AG04449 (cell line): ENCODE measurements around the gene SIRT2.
"Not testable (repeated sequence)": the region's sequence is repeated elsewhere in the genome, so short reads cannot be mapped to it uniquely, and the experiment has no call there.

Source experiments
- CTCF ChIA-PET: fragments of 350-600 bp; formaldehyde crosslinking; extraction: SDS; loops from one replicate; lab custom pipeline; 2021; ENCODE audit warnings: antibody characterized with exemption; lab: Yijun Ruan, JAX
- POLR2A ChIA-PET: fragments of 400-600, 350-600 bp; formaldehyde crosslinking; extraction: SDS; loops from one replicate; lab custom pipeline; 2020; ENCODE audit warnings: antibody characterized with exemption, inconsistent platforms; lab: Yijun Ruan, JAX
- DNase-seq: peaks from one replicate; pipeline ENCODE4 v3.0.0-alpha.2; 2010; ENCODE audit warnings: low read depth, low spot score
- H3K4me3 ChIP-seq: 2 replicates; pipeline ENCODE4 v1.5.1; 2011; ENCODE audit warnings: low read depth, mild to moderate bottlenecking, control low read depth, low read length
- TF ChIP-seq, protein P1 (sequence below): IDR thresholded peaks from one replicate; pipeline ENCODE4 v1.5.1; 2011; ENCODE audit warnings: mild to moderate bottlenecking, moderate library complexity, low read length, control low read depth, inconsistent platforms; ENCODE audit not compliant: insufficient read depth; ENCODE audit errors: missing control alignments

SIRT2 gene

GRCh38 chr19:38856813-38857212 is 42.6 kb downstream of the SIRT2 start:
- CTCF ChIA-PET = interaction anchor here (0.7 to 2.3 kb wide), 2 partner anchors 12 to 73 kb away, joined by 3 to 10 read pairs; no protein-coding TSS in a partner anchor
- no peak overlapping the region for H3K4me3 ChIP-seq
- DNase-seq = no peak
- TF ChIP-seq, protein P1, sequence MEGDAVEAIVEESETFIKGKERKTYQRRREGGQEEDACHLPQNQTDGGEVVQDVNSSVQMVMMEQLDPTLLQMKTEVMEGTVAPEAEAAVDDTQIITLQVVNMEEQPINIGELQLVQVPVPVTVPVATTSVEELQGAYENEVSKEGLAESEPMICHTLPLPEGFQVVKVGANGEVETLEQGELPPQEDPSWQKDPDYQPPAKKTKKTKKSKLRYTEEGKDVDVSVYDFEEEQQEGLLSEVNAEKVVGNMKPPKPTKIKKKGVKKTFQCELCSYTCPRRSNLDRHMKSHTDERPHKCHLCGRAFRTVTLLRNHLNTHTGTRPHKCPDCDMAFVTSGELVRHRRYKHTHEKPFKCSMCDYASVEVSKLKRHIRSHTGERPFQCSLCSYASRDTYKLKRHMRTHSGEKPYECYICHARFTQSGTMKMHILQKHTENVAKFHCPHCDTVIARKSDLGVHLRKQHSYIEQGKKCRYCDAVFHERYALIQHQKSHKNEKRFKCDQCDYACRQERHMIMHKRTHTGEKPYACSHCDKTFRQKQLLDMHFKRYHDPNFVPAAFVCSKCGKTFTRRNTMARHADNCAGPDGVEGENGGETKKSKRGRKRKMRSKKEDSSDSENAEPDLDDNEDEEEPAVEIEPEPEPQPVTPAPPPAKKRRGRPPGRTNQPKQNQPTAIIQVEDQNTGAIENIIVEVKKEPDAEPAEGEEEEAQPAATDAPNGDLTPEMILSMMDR = no peak
- POLR2A ChIA-PET = no interaction called here

DNA sequence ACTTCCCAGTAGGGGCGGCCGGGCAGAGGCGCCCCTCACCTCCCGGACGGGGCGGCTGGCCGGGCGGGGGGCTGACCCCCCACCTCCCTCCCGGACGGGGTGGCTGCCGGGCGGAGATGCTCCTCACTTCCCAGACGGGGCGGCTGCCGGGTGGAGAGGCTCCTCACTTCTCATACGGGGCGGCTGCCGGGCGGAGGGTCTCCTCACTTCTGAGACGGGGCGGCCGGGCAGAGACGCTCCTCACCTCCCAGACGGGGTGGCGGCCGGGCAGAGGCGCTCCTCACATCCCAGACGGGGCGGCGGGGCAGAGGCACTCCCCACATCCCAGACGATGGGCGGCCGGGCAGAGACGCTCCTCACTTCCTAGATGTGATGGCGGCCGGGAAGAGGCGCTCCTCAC is 43.7 kb downstream of the SIRT2 start:
- DNase-seq, CTCF ChIA-PET, POLR2A ChIA-PET, H3K4me3 ChIP-seq: not testable (repeated sequence)

DNA sequence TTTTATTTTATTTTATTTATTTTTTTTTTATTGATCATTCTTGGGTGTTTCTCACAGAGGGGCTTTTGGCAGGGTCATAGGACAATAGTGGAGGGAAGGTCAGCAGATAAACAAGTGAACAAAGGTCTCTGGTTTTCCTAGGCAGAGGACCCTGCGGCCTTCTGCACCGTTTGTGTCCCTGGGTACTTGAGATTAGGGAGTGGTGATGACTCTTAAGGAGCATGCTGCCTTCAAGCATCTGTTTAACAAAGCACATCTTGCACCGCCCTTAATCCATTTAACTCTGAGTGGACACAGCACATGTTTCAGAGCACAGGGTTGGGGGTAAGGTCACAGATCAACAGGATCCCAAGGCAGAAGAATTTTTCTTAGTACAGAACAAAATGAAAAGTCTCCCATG is 44.5 kb downstream of the SIRT2 start:
- CTCF ChIA-PET = not testable (repeated sequence)

DNA sequence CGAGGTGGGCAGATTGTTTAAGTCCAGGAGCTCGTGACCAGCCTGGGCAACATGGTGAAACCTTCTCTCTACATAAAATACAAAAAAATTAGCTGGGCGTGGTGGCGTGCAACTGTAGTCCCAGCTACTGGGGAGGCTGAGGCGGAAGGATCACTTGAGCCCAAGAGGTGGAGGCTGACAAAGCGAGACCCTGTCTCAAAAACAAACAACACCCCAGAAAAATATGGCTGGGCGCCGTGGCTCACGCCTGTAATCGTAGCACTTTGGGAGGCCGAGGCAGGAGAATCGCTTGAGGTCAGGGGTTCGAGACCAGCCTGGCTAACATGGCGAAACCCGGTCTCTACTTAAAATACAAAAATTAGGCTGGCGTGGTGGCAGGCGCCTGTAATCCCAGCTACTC is 46.2 kb downstream of the SIRT2 start:
- TF ChIP-seq, protein P1 = no peak
- CTCF ChIA-PET = interaction anchor here (1.0 to 2.3 kb wide), 5 partner anchors 14 to 84 kb away, joined by 3 to 14 read pairs (median 5); partner anchors contain the start of genes MRPS12 and SARS2
- no peak for DNase-seq
- POLR2A ChIA-PET = interaction anchor here (0.8 to 1.7 kb wide), 2 partner anchors 10 to 77 kb away, joined by 3 to 4 read pairs; partner anchors contain the start of genes MRPS12 and SARS2
- H3K4me3 ChIP-seq = peak overlapping the region; percentile 77

More for the DNA sequence above, 44.5 kb downstream of the SIRT2 start:
- POLR2A ChIA-PET, DNase-seq, H3K4me3 ChIP-seq: not testable (repeated sequence)

DNA sequence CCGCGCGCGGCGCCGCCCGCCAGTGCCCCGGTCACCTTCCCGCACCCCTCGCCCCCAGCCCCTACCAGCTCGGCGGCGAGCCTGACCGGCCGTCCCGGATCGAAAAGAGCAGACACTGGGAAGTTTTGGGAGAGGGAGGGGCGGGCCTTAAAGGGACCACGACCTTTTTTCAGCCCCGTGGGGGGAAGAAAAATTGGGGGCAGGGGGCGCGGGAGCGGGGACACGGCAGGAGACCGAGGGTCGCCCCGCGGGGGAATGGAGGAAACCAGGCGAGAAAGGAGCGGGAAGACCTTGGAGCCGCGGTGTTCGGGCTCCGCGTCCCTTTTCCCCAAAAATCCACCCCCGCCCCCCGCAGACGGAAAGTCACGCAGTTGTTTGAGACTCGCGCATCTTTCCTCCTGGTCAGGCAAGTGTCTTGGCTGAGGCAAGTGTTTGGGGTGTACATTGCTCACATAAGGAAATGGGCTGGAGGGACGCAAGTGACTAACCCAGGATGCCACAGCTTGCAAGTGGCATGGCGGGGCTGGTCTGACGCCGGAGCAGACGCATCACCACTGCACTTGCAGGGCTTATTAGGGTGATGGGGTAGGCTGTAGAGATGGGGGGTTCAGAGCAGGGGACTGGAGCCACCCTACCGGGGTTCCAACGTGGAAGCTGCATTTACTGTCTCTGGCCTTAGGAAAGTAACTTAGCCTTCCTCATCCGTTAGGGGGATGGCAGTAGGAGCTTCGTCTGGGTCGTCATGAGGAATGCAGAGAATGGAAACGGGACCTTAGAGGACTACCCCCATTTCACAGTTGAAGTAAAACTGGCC is 47.0 kb downstream of the SIRT2 start:
- peak overlapping the region; percentile 77 for H3K4me3 ChIP-seq
- TF ChIP-seq, protein P1 = no peak
- CTCF ChIA-PET = interaction anchor here (1.0 to 2.3 kb wide), 7 partner anchors 9 to 83 kb away, joined by 3 to 14 read pairs (median 5); partner anchors contain the start of genes MRPS12 and SARS2
- POLR2A ChIA-PET = interaction anchor here (0.8 to 1.7 kb wide), 3 partner anchors 11 to 193 kb away, joined by 3 to 4 read pairs (median 3); partner anchors contain the start of genes MRPS12 and SARS2
- no peak for DNase-seq

DNA sequence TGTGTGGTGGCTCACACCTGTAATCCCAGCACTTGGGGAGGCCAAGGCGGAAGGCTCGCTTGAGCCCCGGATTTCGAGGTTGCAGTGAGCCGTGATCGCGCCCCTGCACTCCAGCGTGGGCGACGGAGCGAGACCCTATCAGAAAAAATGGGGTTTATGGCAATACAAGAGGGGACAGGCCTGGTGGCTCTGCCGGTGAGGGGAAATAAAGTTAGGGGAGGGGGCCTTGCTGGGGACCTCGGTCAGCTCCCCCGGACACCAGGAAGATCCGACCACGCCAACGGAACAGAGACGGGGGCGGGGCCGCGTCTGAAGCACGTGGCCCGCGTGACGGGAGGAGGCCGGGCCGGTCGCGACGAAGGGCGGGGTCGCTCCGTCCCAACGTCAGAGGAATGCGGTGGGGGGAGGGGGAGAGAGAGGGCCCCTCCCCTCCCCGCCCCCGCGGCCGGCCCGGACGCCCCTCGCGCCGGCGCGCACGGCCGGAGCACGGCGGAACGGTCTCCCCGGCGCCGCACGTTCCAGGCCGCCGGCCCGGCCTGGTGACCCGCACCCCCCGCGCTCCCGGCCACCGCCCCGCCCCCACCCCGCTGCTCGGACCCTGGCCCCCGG is 47.7 kb downstream of the SIRT2 start:
- DNase-seq = no peak
- POLR2A ChIA-PET = interaction anchor here (0.7 to 1.0 kb wide), 2 partner anchors 22 to 192 kb away, joined by 3 read pairs; no protein-coding TSS in a partner anchor
- CTCF ChIA-PET = interaction anchor here (0.8 to 1.8 kb wide), 5 partner anchors 10 to 449 kb away, joined by 3 to 5 read pairs (median 3); partner anchors contain the start of genes FAM98C, MRPS12 and SARS2
- TF ChIP-seq, protein P1 = no peak
- H3K4me3 ChIP-seq = peak overlapping the region; percentile 77
